SKM-1 treated with dmso at 0.1 percent for 144 hours (cell line): ENCODE measurements around the gene ECD.

Experiments used
- DNase-seq: peaks from one replicate; lab custom pipeline; 2025; ENCODE audit not compliant: unreplicated experiment; lab: John Stamatoyannopoulos, UW

ECD gene

GRCh38 chr10:73099141-73099540 lies 68.7 kb downstream of the ECD start:
- no peak for DNase-seq

GRCh38 chr10:73097305-73097670 lies 70.5 kb downstream of the ECD start:
- DNase-seq: no peak

- DNase-seq: peak; percentile 95
Measured at GRCh38 chr10:73096449-73097304, 71.1 kb downstream of the ECD start, which contains the start of gene P4HA1. Gene P4HA1 (minus strand): TSS chr10:73096866. CDS start chr10:73074883, 21,983 bp downstream.

- peak; percentile 49 for DNase-seq
Measured at GRCh38 chr10:73096041-73096448, 71.8 kb downstream of the ECD start.

GRCh38 chr10:73095481-73096021 lies 72.3 kb downstream of the ECD start:
- DNase-seq: peak; percentile 29

GRCh38 chr10:73094986-73095480 lies 72.8 kb downstream of the ECD start:
- no peak for DNase-seq

- no peak for DNase-seq
Measured at GRCh38 chr10:73093922-73094850, 73.6 kb downstream of the ECD start.

- no peak for DNase-seq
Measured at GRCh38 chr10:73092830-73093229, 75.0 kb downstream of the ECD start.

- DNase-seq: no peak
Measured at GRCh38 chr10:73088304-73088703, 79.5 kb downstream of the ECD start.

- DNase-seq: no peak
Measured at GRCh38 chr10:73086816-73087215, 81.0 kb downstream of the ECD start.

- no peak for DNase-seq
Measured at GRCh38 chr10:73084209-73084608, 83.6 kb downstream of the ECD start.
